Measurements from ENCODE around the gene SP7.

- TF ChIP-seq POLR2A (IDR thresholded peaks at IDR 0.05; ENCODE audit: low read depth), result no peak
- no peak for TF ChIP-seq CTCF (IDR thresholded peaks at IDR 0.05)
Observed at GRCh38 chr12:53289891-53290290, 46.3 kb downstream of the SP7 start.

Measured in esophagus muscularis mucosa (tissue), 3 donors.